HepG2 (cell line): Measurements from ENCODE around the gene SLC66A3.

ENCODE experiments used
- CREM ChIP-seq, 2 experiments: sonication (generic) in 1 of 2; formaldehyde crosslinking in 1 of 2; IDR thresholded peaks; 2 replicates each; pipeline versions ENCODE4 v1.4.0 to v1.6.1; 2016 to 2020; ENCODE audit warnings: antibody characterized with exemption in 1 of 2, mild to moderate bottlenecking in 1 of 2, missing genetic modification reagents in 1 of 2
- FOXJ3 ChIP-seq: sonication (generic); formaldehyde crosslinking; IDR thresholded peaks from 2 replicates; pipeline ENCODE4 v1.4.0; 2020; ENCODE audit warnings: missing genetic modification reagents, mild to moderate bottlenecking, borderline replicate concordance
- HNRNPLL ChIP-seq: fragments of 200-400 bp; formaldehyde crosslinking; IDR thresholded peaks from 2 replicates; pipeline ENCODE4 v1.6.1; 2017; ENCODE audit warnings: mild to moderate bottlenecking, low read depth, low read length; ENCODE audit not compliant: poor library complexity, severe bottlenecking
- NR2F6 ChIP-seq, 2 experiments: IDR thresholded peaks; 2 replicates each; pipeline ENCODE4 v1.6.1; 2016; ENCODE audit warnings: antibody characterized with exemption in 1 of 2, mild to moderate bottlenecking in 1 of 2
- POLR2AphosphoS2 ChIP-seq: IDR thresholded peaks from 2 replicates; pipeline ENCODE4 v1.6.1; 2011; ENCODE audit warnings: low read depth, low read length, improper control_type of control experiment
- POLR2AphosphoS5 ChIP-seq: IDR thresholded peaks from 2 replicates; pipeline ENCODE4 v1.6.1; 2012; ENCODE audit warnings: low read depth, low read length
- RNF2 ChIP-seq: fragments of 450-650 bp; conservative IDR thresholded peaks from 2 replicates; pipeline ENCODE4 v1.6.1; 2016; ENCODE audit warnings: low read depth
- SETDB1 ChIP-seq: sonication (generic); formaldehyde crosslinking; IDR thresholded peaks from 2 replicates; pipeline ENCODE4 v1.5.1; 2020; ENCODE audit warnings: missing genetic modification reagents, mild to moderate bottlenecking, borderline replicate concordance
- SNRNP70 ChIP-seq: fragments of 200-400 bp; formaldehyde crosslinking; IDR thresholded peaks from 2 replicates; pipeline ENCODE4 v1.6.1; 2017; ENCODE audit warnings: mild to moderate bottlenecking, low read depth, low read length, moderate library complexity
- THRA ChIP-seq: sonication (generic); formaldehyde crosslinking; IDR thresholded peaks from 2 replicates; pipeline ENCODE4 v1.4.0; 2020; ENCODE audit warnings: missing genetic modification reagents, borderline replicate concordance
- ZKSCAN1 ChIP-seq: fragments of 150-350 bp; IDR thresholded peaks from 2 replicates; pipeline ENCODE4 v1.6.1; 2014; ENCODE audit warnings: low read length
- ZNF225 ChIP-seq: sonication (generic); formaldehyde crosslinking; IDR thresholded peaks from 2 replicates; pipeline ENCODE4 v1.4.0; 2020; ENCODE audit warnings: mild to moderate bottlenecking, missing genetic modification reagents
- TF ChIP-seq, protein P1 (sequence below): IDR thresholded peaks from 2 replicates; pipeline ENCODE4 v1.6.1; 2012; ENCODE audit warnings: inconsistent platforms
- TF ChIP-seq, protein P2 (sequence below): sonication (generic); formaldehyde crosslinking; IDR thresholded peaks from 2 replicates; pipeline ENCODE4 v1.5.0; 2020; ENCODE audit warnings: mild to moderate bottlenecking, missing genetic modification reagents, moderate library complexity

DNA sequence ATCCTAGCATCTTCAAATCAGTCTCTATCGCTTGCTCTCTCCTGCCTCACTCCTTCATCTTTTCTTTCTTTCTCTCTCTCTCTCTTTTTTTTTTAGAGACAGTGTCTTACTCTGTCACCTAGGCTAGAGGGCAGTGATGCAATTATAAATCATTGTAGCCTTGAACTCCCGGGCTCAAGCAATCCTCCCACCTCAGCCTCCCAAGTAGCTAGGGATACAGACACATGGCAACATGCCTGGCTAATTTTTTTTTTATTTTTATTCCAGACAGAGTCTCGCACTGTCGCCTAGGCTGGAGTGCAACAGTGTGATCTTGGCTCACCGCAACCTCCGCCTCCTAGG lies 10.6 kb upstream of the SLC66A3 start:
- TF ChIP-seq SNRNP70, result no peak
- TF ChIP-seq SETDB1, result no peak
- TF ChIP-seq, protein P1, sequence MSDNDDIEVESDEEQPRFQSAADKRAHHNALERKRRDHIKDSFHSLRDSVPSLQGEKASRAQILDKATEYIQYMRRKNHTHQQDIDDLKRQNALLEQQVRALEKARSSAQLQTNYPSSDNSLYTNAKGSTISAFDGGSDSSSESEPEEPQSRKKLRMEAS, result no peak
- TF ChIP-seq POLR2AphosphoS5, result no peak
- no peak for TF ChIP-seq ZKSCAN1
- TF ChIP-seq RNF2, result no peak
- no peak for TF ChIP-seq POLR2AphosphoS2
- no peak for TF ChIP-seq ZNF225 (CRISPR knock-in tag)
- TF ChIP-seq FOXJ3 (CRISPR knock-in tag), result no peak
- no peak for TF ChIP-seq THRA (CRISPR knock-in tag)
- TF ChIP-seq NR2F6 (IDR thresholded peaks at IDR 0.05), result no peak
- TF ChIP-seq NR2F6 (CRISPR knock-in tag; IDR thresholded peaks at IDR 0.05), result no peak
- TF ChIP-seq, protein P2, sequence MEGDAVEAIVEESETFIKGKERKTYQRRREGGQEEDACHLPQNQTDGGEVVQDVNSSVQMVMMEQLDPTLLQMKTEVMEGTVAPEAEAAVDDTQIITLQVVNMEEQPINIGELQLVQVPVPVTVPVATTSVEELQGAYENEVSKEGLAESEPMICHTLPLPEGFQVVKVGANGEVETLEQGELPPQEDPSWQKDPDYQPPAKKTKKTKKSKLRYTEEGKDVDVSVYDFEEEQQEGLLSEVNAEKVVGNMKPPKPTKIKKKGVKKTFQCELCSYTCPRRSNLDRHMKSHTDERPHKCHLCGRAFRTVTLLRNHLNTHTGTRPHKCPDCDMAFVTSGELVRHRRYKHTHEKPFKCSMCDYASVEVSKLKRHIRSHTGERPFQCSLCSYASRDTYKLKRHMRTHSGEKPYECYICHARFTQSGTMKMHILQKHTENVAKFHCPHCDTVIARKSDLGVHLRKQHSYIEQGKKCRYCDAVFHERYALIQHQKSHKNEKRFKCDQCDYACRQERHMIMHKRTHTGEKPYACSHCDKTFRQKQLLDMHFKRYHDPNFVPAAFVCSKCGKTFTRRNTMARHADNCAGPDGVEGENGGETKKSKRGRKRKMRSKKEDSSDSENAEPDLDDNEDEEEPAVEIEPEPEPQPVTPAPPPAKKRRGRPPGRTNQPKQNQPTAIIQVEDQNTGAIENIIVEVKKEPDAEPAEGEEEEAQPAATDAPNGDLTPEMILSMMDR (CRISPR knock-in tag), result no peak
- no peak for TF ChIP-seq CREM (IDR thresholded peaks at IDR 0.05)
- TF ChIP-seq CREM (CRISPR knock-in tag; IDR thresholded peaks at IDR 0.05), result no peak
- no peak for TF ChIP-seq HNRNPLL
